GM12874 (cell line): ENCODE results near the gene LDLRAD3.

ENCODE experiments used
- CTCF ChIP-seq: IDR thresholded peaks from 2 replicates; pipeline ENCODE4 v1.5.1; 2011; ENCODE audit warnings: low read depth, mild to moderate bottlenecking, control low read depth, low read length, moderate library complexity; ENCODE audit not compliant: insufficient read depth

Gene LDLRAD3

GRCh38 chr11:35918716-35919115, 25.1 kb upstream of the LDLRAD3 start:
- no peak for TF ChIP-seq CTCF

DNA sequence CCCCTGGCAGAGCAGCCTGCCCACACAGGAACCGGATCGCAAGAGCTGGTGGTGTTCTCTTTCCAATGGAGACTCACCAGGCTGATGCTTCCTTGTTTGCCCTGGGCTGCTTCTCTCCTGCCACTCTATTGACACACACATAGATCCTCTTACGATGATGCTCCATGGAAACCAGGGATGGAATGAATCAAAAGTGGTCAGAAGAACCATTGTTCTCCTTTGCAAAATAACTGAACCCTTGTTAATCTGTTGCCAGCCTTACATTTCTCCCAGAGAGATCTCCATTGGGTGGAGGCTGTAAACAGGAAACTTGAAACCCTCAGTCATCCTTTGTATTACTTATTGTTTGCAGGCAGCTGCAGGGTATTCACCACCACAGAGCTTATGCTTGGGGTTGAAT, 24.6 kb upstream of the LDLRAD3 start:
- no peak for TF ChIP-seq CTCF

GRCh38 chr11:35923452-35923851, 20.4 kb upstream of the LDLRAD3 start:
- TF ChIP-seq CTCF = no peak

DNA sequence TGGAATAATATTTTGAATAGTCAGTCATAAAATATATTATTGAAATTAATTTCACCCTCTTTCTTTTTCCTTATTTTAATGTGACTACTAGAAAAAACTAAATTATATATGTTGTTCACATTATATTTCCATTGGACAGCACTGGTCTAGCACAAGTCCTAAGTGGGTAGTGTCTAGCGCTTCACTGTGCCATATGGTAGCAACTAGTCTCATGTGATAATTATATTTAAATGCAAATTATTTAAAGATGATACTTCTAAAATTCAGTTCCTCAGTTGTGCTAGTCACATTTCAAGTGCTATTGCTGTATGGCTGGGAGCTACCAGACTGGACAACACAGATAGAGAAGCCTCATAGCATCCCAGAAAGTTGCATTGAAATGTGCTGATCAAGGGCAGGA, 19.1 kb upstream of the LDLRAD3 start:
- no peak for TF ChIP-seq CTCF

GRCh38 chr11:35927104-35927503, 16.8 kb upstream of the LDLRAD3 start:
- no peak for TF ChIP-seq CTCF

- TF ChIP-seq CTCF = no peak
Measured at GRCh38 chr11:35927682-35928081, 16.2 kb upstream of the LDLRAD3 start.

GRCh38 chr11:35928688-35929395, 15.0 kb upstream of the LDLRAD3 start:
- no peak for TF ChIP-seq CTCF
